Suprapubic skin (tissue), 3 donors: ENCODE measurements around the gene KDM6B.

Source experiments
- CTCF ChIP-seq, 2 donors: fragments of 200-600 bp in 1 of 2; fragments of 450-650 bp in 1 of 2; sonication (generic) in 1 of 2; IDR thresholded peaks; one replicate each; pipeline ENCODE4 v1.5.1; 2016 to 2019; ENCODE audit warnings: antibody characterized with exemption in 2 of 2, mild to moderate bottlenecking in 1 of 2, moderate library complexity in 1 of 2
- POLR2AphosphoS5 ChIP-seq, 3 donors: sonication (generic); formaldehyde crosslinking; IDR thresholded peaks; one replicate each; pipeline ENCODE4 v1.6.1; 2017; ENCODE audit warnings: antibody characterized with exemption in 3 of 3

- no peak for TF ChIP-seq POLR2AphosphoS5 (IDR thresholded peaks at IDR 0.05)
- TF ChIP-seq CTCF (IDR thresholded peaks at IDR 0.05): no peak
Observed at GRCh38 chr17:7878234-7878633, 44.2 kb downstream of the KDM6B start.
